HG02973 (cell line): Measurements from ENCODE around the gene CHRND.

Experiments
- ATAC-seq: cut with Tn5 transposase; IDR thresholded peaks from one replicate; pipeline ENCODE4 v1.9.1; 2021; ENCODE audit warnings: moderate library complexity; ENCODE audit not compliant: unreplicated experiment

CHRND gene

GRCh38 chr2:232525791-232526371 is at the start of gene CHRND:
TSS of gene CHRND (plus strand) at chr2:232526160. CDS start at chr2:232526216, 56 bp downstream.
- ATAC-seq, result no peak

GRCh38 chr2:232476791-232477190 is 49.2 kb upstream of the CHRND start:
- ATAC-seq, result no peak

GRCh38 chr2:232477751-232478510 is 48.0 kb upstream of the CHRND start:
- ATAC-seq, result no peak

GRCh38 chr2:232478571-232479340 is 47.2 kb upstream of the CHRND start:
- ATAC-seq, result no peak

- ATAC-seq, result no peak
Observed at GRCh38 chr2:232479341-232480200, 46.4 kb upstream of the CHRND start.

GRCh38 chr2:232480201-232481190 is 45.5 kb upstream of the CHRND start:
- ATAC-seq, result no peak

GRCh38 chr2:232481322-232482140 is 44.4 kb upstream of the CHRND start:
- no peak for ATAC-seq

- no peak for ATAC-seq
Observed at GRCh38 chr2:232482301-232483238, 43.4 kb upstream of the CHRND start.

- ATAC-seq, result no peak
Observed at GRCh38 chr2:232483311-232483922, 42.5 kb upstream of the CHRND start.

- ATAC-seq, result no peak
Observed at GRCh38 chr2:232483923-232484627, 41.9 kb upstream of the CHRND start.

GRCh38 chr2:232484628-232485347 is 41.2 kb upstream of the CHRND start:
- no peak for ATAC-seq

- ATAC-seq, result no peak
Observed at GRCh38 chr2:232485348-232485756, 40.6 kb upstream of the CHRND start.

GRCh38 chr2:232485757-232486557 is 40.0 kb upstream of the CHRND start:
- no peak for ATAC-seq

- ATAC-seq, result no peak
Observed at GRCh38 chr2:232486558-232487384, 39.2 kb upstream of the CHRND start.
